OCI-LY1 (cell line): Measurements from ENCODE around the gene CENPO.

Experiments
- H2AFZ ChIP-seq: fragments of 200-600 bp; sonication (generic), shearing (Covaris generic); 2 replicates; pipeline ENCODE4 v1.6.0; 2014; ENCODE audit warnings: antibody characterized with exemption, mild to moderate bottlenecking, low read length
- H3F3A ChIP-seq: fragments of 200-600 bp; sonication (generic), shearing (Covaris generic); 2 replicates; pipeline ENCODE4 v1.6.0; 2014; ENCODE audit warnings: mild to moderate bottlenecking, antibody characterized with exemption, low read length, moderate library complexity; ENCODE audit not compliant: insufficient read depth
- H3K27ac ChIP-seq: fragments of 200-600 bp; sonication (generic); 2 replicates; pipeline ENCODE4 v1.5.1; 2014; ENCODE audit warnings: low read length, mixed run types, mild to moderate bottlenecking, low read depth; ENCODE audit not compliant: poor library complexity, severe bottlenecking
- H3K27me3 ChIP-seq: fragments of 200-600 bp; sonication (generic); 2 replicates; pipeline ENCODE4 v1.6.0; 2014; ENCODE audit warnings: antibody characterized with exemption, mild to moderate bottlenecking, low read length, moderate library complexity; ENCODE audit not compliant: insufficient read depth
- H3K36me3 ChIP-seq: fragments of 200-600 bp; sonication (generic); 2 replicates; pipeline ENCODE4 v1.6.1; 2014; ENCODE audit warnings: mild to moderate bottlenecking, antibody characterized with exemption, low read length, moderate library complexity, mixed read lengths; ENCODE audit not compliant: insufficient read depth
- H3K4me1 ChIP-seq: fragments of 200-600 bp; sonication (generic); 2 replicates; pipeline ENCODE4 v1.5.1; 2014; ENCODE audit warnings: mild to moderate bottlenecking, low read length, moderate library complexity; ENCODE audit not compliant: insufficient read depth, severe bottlenecking
- H3K4me2 ChIP-seq: fragments of 200-600 bp; sonication (generic), shearing (Covaris generic); 2 replicates; pipeline ENCODE4 v1.6.1; 2014; ENCODE audit warnings: low read length
- H3K4me3 ChIP-seq: fragments of 200-600 bp; sonication (generic); 2 replicates; pipeline ENCODE4 v1.5.1; 2014; ENCODE audit warnings: low read length, low read depth, mild to moderate bottlenecking, mixed read lengths; ENCODE audit not compliant: poor library complexity, severe bottlenecking
- H3K79me2 ChIP-seq: fragments of 200-600 bp; shearing (Covaris generic); 2 replicates; pipeline ENCODE4 v1.6.1; 2016; ENCODE audit warnings: mixed run types, low read length, mixed read lengths; ENCODE audit not compliant: insufficient read depth
- H3K9ac ChIP-seq: fragments of 200-600 bp; sonication (generic), shearing (Covaris generic); 2 replicates; pipeline ENCODE4 v1.6.1; 2014; ENCODE audit warnings: mild to moderate bottlenecking, low read length, mixed read lengths
- H3K9me2 ChIP-seq: fragments of 200-600 bp; sonication (generic), shearing (Covaris generic); 2 replicates; pipeline ENCODE4 v1.6.1; 2014; ENCODE audit warnings: low read depth, mild to moderate bottlenecking, low read length, mixed read lengths
- H3K9me3 ChIP-seq: fragments of 200-600 bp; shearing (Covaris generic); 2 replicates; pipeline ENCODE4 v1.6.1; 2014; ENCODE audit warnings: low read length, mixed read lengths
- H4K20me1 ChIP-seq: fragments of 200-600 bp; sonication (generic), shearing (Covaris generic); 2 replicates; pipeline ENCODE4 v1.6.0; 2016; ENCODE audit warnings: mild to moderate bottlenecking, low read length; ENCODE audit not compliant: insufficient read depth
- EZH2 ChIP-seq: fragments of 200-600 bp; sonication (generic), shearing (Covaris generic); IDR thresholded peaks from 2 replicates; pipeline ENCODE4 v1.8.0; 2017; ENCODE audit warnings: borderline replicate concordance, mixed run types, mild to moderate bottlenecking, antibody characterized with exemption, low read length, moderate library complexity, mixed read lengths
- TF ChIP-seq, protein P1 (sequence below): fragments of 200-600 bp; sonication (generic), shearing (Covaris generic); IDR thresholded peaks from 2 replicates; pipeline ENCODE4 v1.5.1; 2017; ENCODE audit warnings: mild to moderate bottlenecking, antibody characterized with exemption, low read length, moderate library complexity, mixed read lengths

CENPO gene

DNA sequence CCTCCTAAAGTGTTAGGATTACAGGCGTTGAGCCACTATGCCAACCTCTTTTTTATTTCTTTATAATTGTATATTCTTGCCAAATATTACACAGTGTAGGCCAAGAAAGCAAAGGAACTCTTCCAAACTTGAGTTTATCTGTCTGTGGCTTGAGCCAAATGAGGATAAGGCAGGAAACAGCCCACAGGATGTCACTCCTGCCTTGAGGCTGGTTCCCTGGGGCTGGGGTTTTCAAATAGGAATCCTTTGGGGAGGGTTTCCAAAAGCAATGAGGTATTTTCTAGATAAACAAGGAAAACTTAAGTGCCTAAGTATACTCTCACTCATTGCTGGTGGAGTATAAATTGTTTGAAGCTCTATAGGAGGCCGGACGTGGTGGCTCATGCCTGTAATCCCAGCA is 70.4 kb downstream of the CENPO start:
- Histone ChIP-seq H3K36me3 (peaks cover 27% of the 10 kb centered on the region; the same call in 1 of the 2 replicates), H3K4me1 (no peaks in the 10 kb centered on the region), H3K27ac (no peak overlapping the region), H3K79me2 (no peaks in the 10 kb centered on the region), H3K27me3 (no peaks in the 10 kb centered on the region), H3K9ac (no peak overlapping the region), H2AFZ (no peak overlapping the region), H3F3A (no peaks in the 10 kb centered on the region), H3K9me3 (no peaks in the 10 kb centered on the region), H3K9me2 (no peaks in the 10 kb centered on the region), H3K4me2 (no peak overlapping the region), H3K4me3 (no peak overlapping the region), H4K20me1 (no peaks in the 10 kb centered on the region)
- TF ChIP-seq EZH2 = no peak
- TF ChIP-seq, protein P1, sequence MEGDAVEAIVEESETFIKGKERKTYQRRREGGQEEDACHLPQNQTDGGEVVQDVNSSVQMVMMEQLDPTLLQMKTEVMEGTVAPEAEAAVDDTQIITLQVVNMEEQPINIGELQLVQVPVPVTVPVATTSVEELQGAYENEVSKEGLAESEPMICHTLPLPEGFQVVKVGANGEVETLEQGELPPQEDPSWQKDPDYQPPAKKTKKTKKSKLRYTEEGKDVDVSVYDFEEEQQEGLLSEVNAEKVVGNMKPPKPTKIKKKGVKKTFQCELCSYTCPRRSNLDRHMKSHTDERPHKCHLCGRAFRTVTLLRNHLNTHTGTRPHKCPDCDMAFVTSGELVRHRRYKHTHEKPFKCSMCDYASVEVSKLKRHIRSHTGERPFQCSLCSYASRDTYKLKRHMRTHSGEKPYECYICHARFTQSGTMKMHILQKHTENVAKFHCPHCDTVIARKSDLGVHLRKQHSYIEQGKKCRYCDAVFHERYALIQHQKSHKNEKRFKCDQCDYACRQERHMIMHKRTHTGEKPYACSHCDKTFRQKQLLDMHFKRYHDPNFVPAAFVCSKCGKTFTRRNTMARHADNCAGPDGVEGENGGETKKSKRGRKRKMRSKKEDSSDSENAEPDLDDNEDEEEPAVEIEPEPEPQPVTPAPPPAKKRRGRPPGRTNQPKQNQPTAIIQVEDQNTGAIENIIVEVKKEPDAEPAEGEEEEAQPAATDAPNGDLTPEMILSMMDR = no peak

DNA sequence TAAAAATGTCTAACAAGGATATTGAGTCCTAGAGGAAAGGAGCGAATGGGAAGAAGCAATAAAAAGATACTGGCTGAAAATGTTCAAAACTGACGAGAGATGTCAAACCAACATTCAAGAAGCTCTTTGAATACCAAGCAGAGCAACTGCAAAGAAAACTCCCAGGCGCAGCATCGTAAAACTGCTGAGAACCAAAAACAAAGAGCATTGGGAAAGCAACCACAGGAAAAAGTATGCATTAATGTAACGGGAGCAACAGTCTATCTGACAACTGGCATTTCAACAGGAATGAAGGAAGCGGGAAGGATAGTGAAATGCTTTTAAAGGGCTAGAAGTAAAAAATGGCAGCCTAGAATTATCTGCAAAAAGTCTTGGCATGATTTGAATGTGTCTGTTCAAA is 73.7 kb downstream of the CENPO start:
- Histone ChIP-seq H3F3A (no peaks in the 10 kb centered on the region), H3K4me3 (no peak overlapping the region), H3K27ac (no peak overlapping the region), H3K79me2 (no peaks in the 10 kb centered on the region), H3K9me2 (no peaks in the 10 kb centered on the region), H3K4me1 (no peaks in the 10 kb centered on the region), H3K27me3 (no peaks in the 10 kb centered on the region), H3K9me3 (no peaks in the 10 kb centered on the region), H3K36me3 (peaks cover 37% of the 10 kb centered on the region; the same call in 1 of the 2 replicates), H3K4me2 (no peak overlapping the region), H4K20me1 (no peaks in the 10 kb centered on the region), H2AFZ (no peak overlapping the region), H3K9ac (no peak overlapping the region)
- TF ChIP-seq EZH2 = no peak
- TF ChIP-seq, protein P1 = no peak

DNA sequence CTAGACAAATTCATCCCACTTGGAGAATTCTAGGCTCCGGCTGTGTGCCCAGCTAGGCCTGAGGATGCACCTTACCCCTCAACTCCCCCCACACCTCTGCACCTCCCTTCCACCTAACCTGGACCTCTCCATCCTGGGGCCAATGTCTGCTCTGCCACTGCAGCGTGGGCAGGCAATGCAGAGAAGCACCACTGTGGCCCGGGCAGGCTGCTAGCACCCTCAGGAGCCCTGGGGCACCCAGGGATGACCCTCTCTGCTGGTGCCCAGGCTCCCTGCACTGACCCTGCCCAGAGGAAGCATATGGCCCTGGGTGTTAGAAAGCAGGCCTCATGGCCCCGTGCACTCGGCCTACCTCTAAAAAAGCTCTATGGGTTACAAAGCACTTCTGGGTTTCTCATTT is 77.2 kb downstream of the CENPO start:
- Histone ChIP-seq H3K27me3 (no peaks in the 10 kb centered on the region), H3K79me2 (no peaks in the 10 kb centered on the region), H3K9me2 (no peaks in the 10 kb centered on the region), H3F3A (no peaks in the 10 kb centered on the region), H4K20me1 (no peaks in the 10 kb centered on the region), H2AFZ (no peak overlapping the region), H3K9ac (no peak overlapping the region), H3K36me3 (peaks cover 36% of the 10 kb centered on the region; the same call in 1 of the 2 replicates), H3K4me3 (no peak overlapping the region), H3K27ac (no peak overlapping the region), H3K4me1 (no peaks in the 10 kb centered on the region), H3K4me2 (no peak overlapping the region), H3K9me3 (no peaks in the 10 kb centered on the region)
- no peak for TF ChIP-seq EZH2
- TF ChIP-seq, protein P1 = no peak
